GM19463 (cell line): ENCODE data around the gene YWHAB.

ENCODE experiments used
- ATAC-seq: cut with Tn5 transposase; IDR thresholded peaks from one replicate; pipeline ENCODE4 v1.9.1; 2021; ENCODE audit warnings: mild to moderate bottlenecking, moderate library complexity; ENCODE audit not compliant: unreplicated experiment

YWHAB gene

GRCh38 chr20:44948513-44948912 is 63.0 kb downstream of the YWHAB start:
- ATAC-seq, result no peak

DNA sequence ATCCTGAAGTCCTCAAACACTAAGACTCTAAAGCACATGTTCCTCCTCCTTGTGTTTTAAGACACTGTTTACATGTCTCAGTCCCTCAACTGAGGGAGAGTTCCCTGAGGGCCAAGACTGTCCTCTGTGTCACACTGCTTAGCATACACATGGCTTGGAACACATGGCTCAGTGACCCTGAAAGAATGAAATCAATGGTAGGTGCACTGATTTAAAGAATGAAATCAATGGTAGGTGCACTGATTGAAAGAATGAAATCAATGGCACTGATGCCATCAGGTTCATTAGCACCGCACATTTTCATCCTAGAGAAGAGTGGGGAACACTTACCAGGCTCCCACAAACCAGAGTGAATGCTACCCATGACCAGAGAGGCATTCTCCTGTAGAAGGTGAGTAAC is 64.9 kb downstream of the YWHAB start:
- no peak for ATAC-seq

- ATAC-seq, result no peak
These were observed 67.2 kb downstream of the YWHAB start for GRCh38 chr20:44952731-44953130.

DNA sequence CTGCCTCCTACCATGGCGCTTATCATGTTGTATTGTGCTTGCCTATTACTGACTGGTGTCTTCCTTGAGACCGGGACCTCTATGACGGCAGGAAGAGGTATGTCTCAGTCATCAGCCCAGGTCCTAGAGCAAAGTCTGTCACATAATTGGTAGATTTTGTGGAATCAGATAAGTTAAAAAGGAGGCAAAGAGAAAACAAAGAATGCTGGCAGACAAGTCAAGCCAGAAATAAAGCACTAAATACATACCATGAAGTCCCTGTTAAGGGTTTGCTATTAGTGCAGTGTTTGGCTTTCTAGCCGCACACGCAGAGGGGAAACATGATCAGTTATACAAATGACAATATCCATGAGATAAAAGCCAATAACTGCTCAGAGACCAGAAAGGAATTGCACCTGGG is 68.7 kb downstream of the YWHAB start:
- no peak for ATAC-seq

- ATAC-seq, result no peak
These were observed 69.8 kb downstream of the YWHAB start for GRCh38 chr20:44955270-44955669.

DNA sequence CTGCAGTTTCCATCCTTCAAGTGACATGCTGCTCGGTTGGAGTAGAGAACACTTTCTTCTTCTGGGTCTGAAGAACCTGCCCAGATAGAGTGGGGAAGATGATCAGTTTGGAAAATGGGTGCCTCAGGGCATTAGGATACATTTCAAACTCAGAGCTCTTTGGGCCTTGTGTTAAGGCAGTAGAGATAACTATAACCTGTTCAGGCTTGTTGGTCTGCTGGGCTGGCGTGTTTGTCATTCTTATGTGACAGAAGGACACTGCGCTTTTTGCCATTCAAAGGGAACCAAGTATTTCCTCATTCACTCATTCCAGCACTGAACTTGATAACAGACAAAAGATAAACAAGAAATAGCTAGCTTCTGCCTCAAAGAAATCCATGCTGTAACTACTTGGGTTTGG is 70.9 kb downstream of the YWHAB start:
- no peak for ATAC-seq
